Fibroblast of skin of right quadriceps (primary cell): ENCODE data around the gene NIT2.
A peak's percentile ranks its signal among the peaks of the same experiment; 100 is the strongest.
"Not testable (repeated sequence)": the region's sequence is repeated elsewhere in the genome, so short reads cannot be mapped to it uniquely, and the experiment has no call there.

Source experiments
- DNase-seq: peaks from one replicate; pipeline ENCODE4 v3.0.0-alpha.2; 2013

The NIT2 gene

GRCh38 chr3:100334488-100335351 lies at the start of gene NIT2:
Gene NIT2, plus strand, starts transcription at chr3:100334757. Its CDS starts 35 bp downstream, at chr3:100334792.
- DNase-seq = peak; percentile 67

- DNase-seq = no peak
Observed at GRCh38 chr3:100288288-100288894, 46.2 kb upstream of the NIT2 start.

- DNase-seq = peak; percentile 5
Observed at GRCh38 chr3:100289339-100289738, 45.2 kb upstream of the NIT2 start.

DNA sequence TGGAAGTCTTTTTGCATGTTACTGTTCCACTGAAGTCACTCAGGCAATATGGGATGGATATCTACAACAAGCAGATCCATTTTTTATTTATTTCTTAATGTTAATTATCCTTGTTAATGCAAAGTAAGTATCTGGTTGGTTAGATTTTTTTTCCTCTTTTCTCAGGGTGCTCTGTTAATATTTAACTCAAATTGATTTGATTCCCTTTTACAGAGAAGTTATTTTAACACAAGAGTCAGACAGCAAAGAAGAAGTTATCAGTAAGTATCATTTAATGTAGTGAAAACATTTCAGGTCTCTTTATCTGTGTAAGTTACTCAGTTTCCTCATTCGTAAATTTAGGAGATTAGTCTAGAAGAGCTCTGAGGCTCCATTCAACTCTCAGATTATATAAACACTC lies 39.5 kb upstream of the NIT2 start:
- no peak for DNase-seq

GRCh38 chr3:100297784-100298183 lies 36.8 kb upstream of the NIT2 start:
- DNase-seq = peak; percentile 45

DNA sequence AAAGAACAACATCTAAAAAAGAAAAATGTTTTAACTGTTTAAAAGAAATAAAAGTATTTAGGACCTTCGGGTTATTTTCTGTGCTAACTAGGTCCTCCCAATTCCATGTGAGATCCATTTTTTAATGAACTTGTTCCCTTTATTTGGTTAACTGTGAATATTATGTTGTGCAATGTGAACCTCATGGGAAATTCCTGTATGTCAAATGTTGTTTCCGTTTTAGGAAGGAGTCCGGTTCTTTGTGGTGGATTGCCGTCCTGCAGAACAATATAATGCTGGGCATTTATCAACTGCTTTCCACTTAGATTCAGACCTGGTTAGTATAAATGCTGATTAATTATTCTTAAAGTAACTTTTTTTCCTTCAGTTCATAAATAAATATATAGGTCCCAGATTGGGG lies 35.5 kb upstream of the NIT2 start:
- no peak for DNase-seq

GRCh38 chr3:100306695-100307094 lies 27.9 kb upstream of the NIT2 start:
- DNase-seq = no peak

DNA sequence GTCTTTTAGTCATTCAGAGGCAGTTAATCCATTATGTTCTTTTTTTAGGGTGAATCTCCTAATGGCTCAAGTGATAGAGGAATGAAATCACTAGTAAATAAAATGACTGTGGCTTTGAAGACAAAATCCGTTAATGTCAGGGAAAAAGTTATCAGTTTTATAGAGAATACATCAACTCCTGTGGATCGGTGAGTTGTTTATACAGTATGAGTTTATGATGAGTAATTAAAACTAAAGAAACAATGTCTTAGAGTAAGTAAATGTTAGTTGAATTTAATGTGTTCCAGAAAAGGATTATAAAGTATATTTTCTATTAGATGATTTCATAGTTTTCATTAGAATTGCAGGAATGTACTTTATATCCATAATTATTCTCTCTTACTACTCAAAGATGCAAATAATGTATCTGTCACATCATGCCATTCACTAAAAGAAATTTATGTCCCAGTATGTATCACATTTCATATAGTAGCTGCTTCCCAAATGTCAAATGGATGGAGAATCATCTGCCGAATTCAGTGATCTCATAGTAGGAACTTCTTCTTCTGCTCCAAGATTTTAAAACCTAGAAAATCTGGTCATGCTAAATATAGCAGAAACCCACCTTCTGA lies 24.1 kb upstream of the NIT2 start:
- DNase-seq = no peak

GRCh38 chr3:100311011-100311410 lies 23.5 kb upstream of the NIT2 start:
- DNase-seq = no peak

DNA sequence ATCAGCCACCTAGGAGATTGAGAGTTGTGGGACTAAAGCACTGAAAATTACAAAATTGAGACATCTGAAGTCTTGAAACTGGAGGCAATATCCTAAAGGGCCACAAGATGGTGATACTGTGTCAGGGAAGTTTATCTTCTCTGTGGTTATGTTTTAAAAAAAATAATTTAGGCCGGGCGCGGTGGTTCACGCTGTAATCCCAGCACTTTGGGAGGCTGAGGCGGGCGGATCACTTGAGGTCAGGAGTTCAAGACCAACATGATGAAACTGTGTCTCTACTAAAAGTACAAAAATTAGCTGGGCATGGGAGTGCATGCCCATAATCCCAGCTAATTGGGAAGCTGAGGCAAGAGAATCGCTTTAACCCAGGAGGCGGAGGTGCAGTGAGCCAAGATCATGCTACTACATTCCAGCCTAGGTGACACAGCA lies 17.9 kb upstream of the NIT2 start:
- DNase-seq = peak; percentile 61

DNA sequence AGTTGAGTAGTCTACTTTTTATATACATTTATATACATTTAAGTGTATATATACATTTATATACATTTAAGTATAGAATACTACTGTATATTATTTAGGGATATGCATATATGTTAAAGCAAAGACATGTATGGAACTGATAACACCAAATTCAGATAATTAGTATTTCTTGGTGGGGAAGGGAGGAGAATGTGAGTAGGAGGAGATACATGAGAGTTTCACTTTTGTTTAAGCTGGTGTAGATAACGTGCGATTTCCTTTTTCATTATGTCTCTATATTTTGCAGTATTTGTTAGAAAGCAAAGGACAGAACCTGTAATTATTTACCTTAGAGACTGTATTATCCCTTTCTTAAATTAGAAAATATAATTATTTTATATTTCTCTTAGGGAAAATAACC lies 16.6 kb upstream of the NIT2 start:
- DNase-seq = no peak

DNA sequence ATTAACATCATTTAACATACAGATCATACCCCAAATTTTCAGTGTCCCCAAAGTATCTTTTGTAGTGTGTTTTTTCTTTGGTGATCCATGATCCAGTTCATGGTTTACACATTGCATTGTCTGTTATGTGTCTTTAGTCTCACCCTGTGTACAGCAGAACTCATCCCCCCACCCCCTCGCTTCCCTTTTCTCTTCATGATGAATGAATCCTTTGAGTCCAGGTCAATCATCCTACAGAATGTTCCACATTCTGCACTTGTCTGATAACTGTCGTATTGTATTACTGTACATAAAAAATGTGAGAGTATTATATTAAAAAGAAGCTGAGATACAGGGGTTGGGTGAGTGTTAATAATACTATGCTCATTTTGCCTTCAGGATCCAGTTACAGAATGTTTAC lies 14.6 kb upstream of the NIT2 start:
- DNase-seq = no peak

DNA sequence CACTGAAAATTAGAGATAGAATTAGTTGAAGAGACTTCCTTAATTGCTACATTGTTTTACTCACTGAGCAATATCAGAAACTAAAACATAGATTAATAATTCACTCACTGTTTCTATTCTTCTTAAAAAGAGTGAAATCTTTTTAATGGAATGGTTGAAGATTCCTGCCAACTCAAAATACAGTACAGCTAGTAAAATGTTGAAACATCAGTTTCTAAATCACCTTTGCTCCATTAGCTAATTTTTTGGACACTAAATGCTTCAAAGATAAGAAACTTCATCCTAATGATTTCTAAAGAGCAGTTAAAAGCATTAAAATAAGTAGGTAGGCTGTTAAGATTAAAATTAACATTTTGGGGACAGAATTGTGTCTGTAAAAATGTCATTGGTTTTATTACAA lies 10.5 kb upstream of the NIT2 start:
- DNase-seq = no peak

GRCh38 chr3:100325827-100326226 lies 8.7 kb upstream of the NIT2 start:
- DNase-seq = no peak

GRCh38 chr3:100327377-100327776 lies 7.2 kb upstream of the NIT2 start:
- DNase-seq = not testable (repeated sequence)

GRCh38 chr3:100329800-100330489 lies 4.6 kb upstream of the NIT2 start:
- no peak for DNase-seq

DNA sequence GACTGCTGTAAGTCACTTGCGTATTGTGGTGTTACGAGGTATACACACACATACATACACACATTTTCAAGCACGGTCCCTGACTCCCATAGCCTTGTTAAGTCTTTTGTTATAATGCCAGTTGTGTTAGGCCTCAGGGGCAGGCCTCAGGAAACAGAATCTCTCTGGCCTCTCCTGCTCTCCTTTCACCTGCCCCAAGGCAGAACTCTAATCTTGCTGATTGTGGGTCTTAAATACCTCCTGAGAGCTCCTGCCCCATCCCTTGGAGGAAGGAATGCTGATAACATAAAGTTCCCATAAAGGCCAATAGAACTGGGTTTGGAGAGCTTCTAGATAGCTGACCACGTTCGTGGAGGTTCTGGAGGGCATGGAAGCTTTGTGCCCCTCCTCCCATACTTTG lies 3.9 kb upstream of the NIT2 start:
- DNase-seq = no peak

DNA sequence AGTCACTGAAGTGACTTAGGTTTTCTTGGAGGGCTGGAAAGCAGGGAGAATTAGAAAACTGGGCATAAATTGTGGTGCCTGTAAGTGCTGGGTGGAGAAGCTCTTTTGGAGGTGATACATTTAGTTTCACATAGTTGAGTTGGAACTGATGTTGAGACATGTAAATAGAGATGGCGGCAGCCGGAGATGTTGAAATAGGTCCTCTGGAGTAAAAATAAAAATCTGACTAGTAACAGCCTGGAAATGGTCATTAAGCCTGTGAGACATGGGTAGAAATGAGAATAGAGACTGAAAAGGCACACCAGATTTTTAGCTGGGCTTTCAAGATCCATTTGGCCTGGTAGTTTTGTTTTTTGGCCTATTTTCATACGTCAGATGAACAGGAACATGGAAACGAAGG lies 2.9 kb upstream of the NIT2 start:
- no peak for DNase-seq

- no peak for DNase-seq
Observed at GRCh38 chr3:100333051-100333450, 1.5 kb upstream of the NIT2 start.

GRCh38 chr3:100333970-100334487 lies 528 bp upstream of the NIT2 start:
- no peak for DNase-seq

GRCh38 chr3:100335434-100335833 lies 877 bp downstream of the NIT2 start:
- DNase-seq = peak; percentile 5

DNA sequence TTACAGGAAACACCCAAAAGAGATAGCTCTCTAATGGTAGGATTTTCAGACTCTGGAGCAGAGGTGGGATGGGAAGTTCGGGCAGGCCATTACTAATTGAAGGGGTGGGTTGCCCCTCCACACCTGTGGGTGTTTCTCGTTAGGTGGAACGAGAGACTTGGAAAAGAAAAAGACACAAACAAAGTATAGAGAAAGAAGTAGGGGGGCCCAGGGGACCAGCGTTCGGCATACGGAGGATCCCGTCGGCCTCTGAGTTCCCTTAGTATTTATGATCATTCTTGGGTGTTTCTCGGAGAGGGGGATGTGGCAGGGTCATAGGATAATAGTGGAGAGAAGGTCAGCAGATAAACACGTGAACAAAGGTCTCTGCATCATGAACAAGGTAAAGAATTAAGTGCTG lies 1.7 kb downstream of the NIT2 start:
- not testable (repeated sequence) for DNase-seq

DNA sequence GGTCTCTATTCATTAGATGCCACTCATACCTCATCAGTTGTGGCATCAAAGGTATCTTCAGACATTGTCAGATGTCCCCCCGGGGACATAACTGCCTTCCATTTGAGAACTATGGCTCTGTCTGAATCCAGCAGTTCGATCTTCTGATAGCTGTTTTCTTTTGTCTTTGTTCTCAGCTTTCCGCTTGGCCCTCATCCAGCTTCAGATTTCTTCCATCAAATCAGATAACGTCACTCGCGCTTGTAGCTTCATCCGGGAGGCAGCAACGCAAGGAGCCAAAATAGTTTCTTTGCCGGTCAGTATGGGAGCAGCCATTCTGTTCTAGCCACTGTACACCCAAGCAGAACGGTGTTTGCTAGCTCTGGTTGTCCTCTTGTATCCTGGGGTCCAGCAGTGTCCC lies 4.4 kb downstream of the NIT2 start:
- no peak for DNase-seq
